HCT116 (cell line): Measurements from ENCODE around the gene TENT5A. TPM values are rescaled to one million over a fixed set of nuclear protein-coding genes. Genes with fewer than 3 reads are reported as not detected.

Experiments
- ATAC-seq: fragments of 200-7000 bp; cut with Tn5 transposase; 2 replicates; pipeline ENCODE4 v1.9.1; 2020; ENCODE audit warnings: mild to moderate bottlenecking, moderate library complexity
- Bru-seq: library from RNA; stranded (reverse); fragments of 400-500 nt; gene quantifications from one replicate; lab custom pipeline; 2021; lab: Mats Ljungman, UMichigan
- BruChase-seq, 2 experiments: library from RNA; stranded (reverse); fragments of 400-500 nt; gene quantifications; one replicate each; lab custom pipeline; 2021; lab: Mats Ljungman, UMichigan
- BruUV-seq: library from RNA; stranded (reverse); fragments of 400-500 nt; replicated peaks from 2 replicates; lab custom pipeline; 2021; lab: Mats Ljungman, UMichigan
- CTCF ChIA-PET: fragments of 300-600 bp; sonication (Branson Sonifier 250); formaldehyde crosslinking; loops from one replicate; lab custom pipeline; 2021; ENCODE audit warnings: antibody characterized with exemption; lab: Charles Lee
- POLR2A ChIA-PET: fragments of 300-600, 350-600 bp; sonication (Branson Sonifier 250); formaldehyde crosslinking; loops from one replicate; lab custom pipeline; 2021; ENCODE audit warnings: antibody characterized with exemption; lab: Charles Lee
- RAD21 ChIA-PET, 2 experiments: fragments of 300-600 bp; sonication (Branson Sonifier 250); formaldehyde crosslinking; loops; one replicate each; lab custom pipeline; 2023; ENCODE audit warnings: low total read pairs in 2 of 2; ENCODE audit not compliant: uncharacterized antibody in 2 of 2, unreplicated experiment in 2 of 2, low non-redundant PET in 1 of 2; lab: Charles Lee
- DNase-seq: peaks from one replicate; pipeline ENCODE4 v3.0.0-alpha.2; 2010; ENCODE audit warnings: low read depth, low spot score
- H2AFZ ChIP-seq: fragments of 200-600 bp; shearing (Covaris generic), sonication (generic); 2 replicates; pipeline ENCODE4 v1.6.1; 2017; ENCODE audit warnings: low read depth, mixed run types, mixed read lengths, antibody characterized with exemption, low read length; ENCODE audit not compliant: poor library complexity, severe bottlenecking
- H3K27ac ChIP-seq: 2 replicates; pipeline ENCODE4 v1.5.1; 2012; ENCODE audit warnings: low read depth, low read length
- H3K27me3 ChIP-seq: fragments of 200-600 bp; sonication (generic); 2 replicates; pipeline ENCODE4 v1.6.1; 2016; ENCODE audit warnings: mixed run types, low read length, mixed read lengths; ENCODE audit not compliant: insufficient read depth
- H3K36me3 ChIP-seq, 2 experiments: fragments of 200-500 bp in 1 of 2; fragments of 200-600 bp in 1 of 2; sonication (Bioruptor generic) in 1 of 2; sonication (generic) in 1 of 2; 2 replicates each; pipeline versions ENCODE4 v1.5.1 to v1.6.1; 2014 to 2016; ENCODE audit warnings: low read length in 2 of 2, inconsistent platforms in 1 of 2, mixed read lengths in 1 of 2, mixed run types in 1 of 2; ENCODE audit not compliant: insufficient read depth in 2 of 2, control insufficient read depth in 1 of 2
- H3K4me1 ChIP-seq, 2 experiments: fragments of 200-600 bp in 1 of 2; sonication (generic) in 1 of 2; 2 replicates each; pipeline versions ENCODE4 v1.5.1 to v1.6.1; 2012 to 2017; ENCODE audit warnings: low read length in 2 of 2, inconsistent platforms in 1 of 2, mild to moderate bottlenecking in 1 of 2, mixed read lengths in 1 of 2, mixed run types in 1 of 2, moderate library complexity in 1 of 2; ENCODE audit not compliant: insufficient read depth in 2 of 2, control insufficient read depth in 1 of 2
- H3K4me2 ChIP-seq: fragments of 200-600 bp; sonication (generic); 2 replicates; pipeline ENCODE4 v1.6.1; 2017; ENCODE audit warnings: mixed run types, low read length, mixed read lengths
- H3K4me3 ChIP-seq, 2 experiments: fragments of 200-600 bp in 1 of 2; sonication (generic) in 1 of 2; replicated peaks in 1 of 2; 2 replicates each; pipeline ENCODE4 v1.5.1; 2011 to 2016; ENCODE audit warnings: low read length in 2 of 2, control low read depth in 1 of 2, low read depth in 1 of 2, mild to moderate bottlenecking in 1 of 2, mixed read lengths in 1 of 2, mixed run types in 1 of 2
- H3K79me2 ChIP-seq: fragments of 200-600 bp; sonication (generic); 2 replicates; pipeline ENCODE4 v1.6.1; 2017; ENCODE audit warnings: mild to moderate bottlenecking, mixed run types, low read length, moderate library complexity, mixed read lengths; ENCODE audit not compliant: insufficient read depth
- H3K9ac ChIP-seq: fragments of 200-600 bp; sonication (generic); 2 replicates; pipeline ENCODE4 v1.6.1; 2016; ENCODE audit warnings: low read length, mixed read lengths
- H3K9me2 ChIP-seq: fragments of 200-600 bp; sonication (generic), shearing (Covaris generic); 2 replicates; pipeline ENCODE4 v1.6.1; 2017; ENCODE audit warnings: mixed run types, mild to moderate bottlenecking, moderate library complexity; ENCODE audit not compliant: insufficient read depth
- H3K9me3 ChIP-seq, 2 experiments: fragments of 200-500 bp in 1 of 2; fragments of 200-600 bp in 1 of 2; sonication (Bioruptor generic) in 1 of 2; sonication (generic) in 1 of 2; 2 replicates each; pipeline ENCODE4 v1.6.1; 2014 to 2017; ENCODE audit warnings: low read length in 2 of 2, mixed read lengths in 2 of 2, inconsistent platforms in 1 of 2, low read depth in 1 of 2, mild to moderate bottlenecking in 1 of 2, mixed run types in 1 of 2, moderate library complexity in 1 of 2; ENCODE audit not compliant: control insufficient read depth in 1 of 2, insufficient read depth in 1 of 2
- H4K20me1 ChIP-seq: fragments of 200-600 bp; sonication (generic), shearing (Covaris generic); 2 replicates; pipeline ENCODE4 v1.6.1; 2017; ENCODE audit warnings: mixed run types, mild to moderate bottlenecking, moderate library complexity; ENCODE audit not compliant: insufficient read depth
- CBX3 ChIP-seq: IDR thresholded peaks from 2 replicates; pipeline ENCODE4 v1.6.1; 2012; ENCODE audit warnings: low read depth
- EGR1 ChIP-seq: IDR thresholded peaks from 2 replicates; pipeline ENCODE4 v1.6.1; 2012; ENCODE audit warnings: low read depth
- ELF1 ChIP-seq: IDR thresholded peaks from 2 replicates; pipeline ENCODE4 v1.6.1; 2012; ENCODE audit warnings: low read depth, borderline replicate concordance
- EZH2 ChIP-seq: fragments of 200-600 bp; sonication (generic); IDR thresholded peaks from 2 replicates; pipeline ENCODE4 v1.6.1; 2017; ENCODE audit warnings: antibody characterized with exemption, mixed run types
- EZH2phosphoT487 ChIP-seq: fragments of 200-600 bp; IDR thresholded peaks from 2 replicates; pipeline ENCODE4 v1.6.1; 2018; ENCODE audit warnings: antibody characterized with exemption, borderline replicate concordance
- JUND ChIP-seq: IDR thresholded peaks from 2 replicates; pipeline ENCODE4 v1.6.1; 2012
- POLR2A ChIP-seq: IDR thresholded peaks from 2 replicates; pipeline ENCODE4 v1.7.0; 2011; ENCODE audit warnings: borderline replicate concordance; ENCODE audit not compliant: insufficient read depth, insufficient read length; ENCODE audit errors: extremely low read depth
- POLR2AphosphoS5 ChIP-seq: IDR thresholded peaks from 2 replicates; pipeline ENCODE4 v1.6.1; 2011; ENCODE audit warnings: mild to moderate bottlenecking, low read depth, low read length, moderate library complexity
- RAD21 ChIP-seq: IDR thresholded peaks from 2 replicates; pipeline ENCODE4 v1.6.1; 2012; ENCODE audit warnings: low read depth, mild to moderate bottlenecking
- SRF ChIP-seq: IDR thresholded peaks from 2 replicates; pipeline ENCODE4 v1.6.1; 2012; ENCODE audit warnings: low read depth
- YY1 ChIP-seq: IDR thresholded peaks from 2 replicates; pipeline ENCODE4 v1.6.1; 2011; ENCODE audit warnings: low read length, low read depth, moderate library complexity, mild to moderate bottlenecking; ENCODE audit not compliant: insufficient replicate concordance; ENCODE audit errors: extremely low read depth
- intact Hi-C: fragments of 100-400 bp; cut with micrococcal nuclease; formaldehyde crosslinking; loops from 2 replicates; pipeline ENCODE4 v1.10.0; 2022
- long read RNA-seq: library from polyadenylated mRNA; unstranded; transcript quantifications from one replicate; pipeline ENCODE4 v2.0.0, GENCODE V29; 2021; ENCODE audit not compliant: unreplicated experiment
- polyA plus RNA-seq: library from polyadenylated mRNA; unstranded; fragments of >200 nt; gene quantifications from 2 replicates; pipeline ENCODE4 v1.2.1, GENCODE V29; 2012; ENCODE audit warnings: missing spikeins
- total RNA-seq: library from RNA; stranded (reverse); gene quantifications from one replicate; pipeline ENCODE4 v1.2.1, GENCODE V29; 2021; ENCODE audit not compliant: unreplicated experiment
- TF ChIP-seq, protein P1 (sequence below), 3 experiments: fragments of 200-600 bp in 1 of 3; sonication (generic) in 1 of 3; IDR thresholded peaks in 2 of 3; conservative IDR thresholded peaks in 1 of 3; 2 replicates each; pipeline ENCODE4 v1.5.1; 2012 to 2017; ENCODE audit warnings: low read depth in 2 of 3, low read length in 2 of 3, antibody characterized with exemption in 1 of 3, borderline replicate concordance in 1 of 3, control low read depth in 1 of 3, mild to moderate bottlenecking in 1 of 3, mixed read lengths in 1 of 3, mixed run types in 1 of 3, moderate library complexity in 1 of 3; ENCODE audit not compliant: insufficient read depth in 1 of 3
- TF ChIP-seq, protein P2 (sequence below): IDR thresholded peaks from 2 replicates; pipeline ENCODE4 v1.6.1; 2011; ENCODE audit warnings: mild to moderate bottlenecking, low read length, moderate library complexity; ENCODE audit not compliant: insufficient replicate concordance; ENCODE audit errors: extremely low read depth
- TF ChIP-seq, protein P3 (sequence below): IDR thresholded peaks from 2 replicates; pipeline ENCODE4 v1.6.1; 2012
- TF ChIP-seq, protein P4 (sequence below): IDR thresholded peaks from 2 replicates; pipeline ENCODE4 v1.6.1; 2012

Gene TENT5A
- total RNA-seq: 11.2 TPM
- 5.6 TPM in 2 replicates for polyA plus RNA-seq
- Bru-seq, nascent RNA: percentile 91 among the genes with signal in this experiment
- BruChase-seq, experiment 1, labeled RNA remaining after a 6-hour chase: percentile 80 among the genes with signal in this experiment
- percentile 96 among the genes with signal in this experiment for BruChase-seq, experiment 2, labeled RNA remaining after a 2-hour chase
- long read RNA-seq, full-length matches to known transcripts: 39 of 55 reads
- long read RNA-seq, partial matches to known transcripts: 4 of 55 reads
- long read RNA-seq, other reads (novel, unspliced or antisense): 12 of 55 reads

DNA sequence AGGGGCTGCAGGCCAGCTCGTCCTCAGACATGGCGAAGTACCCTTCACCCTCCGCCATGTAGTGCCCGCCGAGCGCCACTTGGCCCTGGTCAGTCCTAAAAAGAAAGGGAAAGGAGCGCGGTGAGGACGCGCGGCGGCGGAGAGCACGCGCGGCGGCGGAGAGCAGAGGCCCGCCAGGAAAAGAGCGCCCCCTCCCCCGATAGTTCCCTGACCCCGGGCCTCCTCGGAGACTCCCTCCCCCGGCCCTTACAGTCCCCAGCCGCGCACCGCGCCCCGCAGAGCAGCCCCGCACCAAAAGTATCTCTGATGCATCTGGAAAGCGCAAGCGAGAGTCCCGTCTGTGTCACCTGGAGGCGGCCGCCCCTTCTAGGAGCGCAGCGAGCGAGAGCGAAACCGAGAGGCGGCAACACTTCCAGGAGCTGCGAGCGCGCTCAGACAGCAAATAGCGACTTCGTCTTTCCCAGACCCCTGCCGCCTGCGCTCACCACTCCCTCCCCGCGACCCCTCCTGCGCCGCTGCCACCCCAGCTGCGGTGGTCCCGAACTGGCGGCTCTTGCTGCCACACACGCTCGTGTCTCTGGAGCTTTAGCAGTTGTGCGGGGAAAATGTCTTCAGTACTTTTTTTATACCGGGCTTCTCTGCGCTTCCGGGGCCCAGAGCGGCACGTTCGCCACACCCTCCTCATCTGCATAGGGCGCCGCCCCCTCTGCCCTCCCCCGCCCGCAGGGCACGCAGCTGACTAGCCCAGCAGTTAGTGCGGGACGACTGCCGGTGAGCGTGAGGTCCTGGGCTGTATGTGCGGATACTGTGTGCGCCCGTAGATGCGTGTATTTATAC is at the start of gene TENT5A:
Gene TENT5A, minus strand, starts transcription at position 598 of the 837 bp plus-strand sequence. Its CDS starts 540 bp downstream, at position 58.
- Histone ChIP-seq H3K36me3 (peaks cover 4 to 6% of the 10 kb centered on the region in 2 experiments; a peak in 1 of 4 replicates), H3K4me2 (peak within 1 kb of the TSS; percentile 95), H4K20me1 (no peaks in the 10 kb centered on the region), H3K27ac (peak within 1 kb of the TSS; percentile 82), H2AFZ (peak within 1 kb of the TSS; percentile 57), H3K9me2 (no peaks in the 10 kb centered on the region), H3K27me3 (no peaks in the 10 kb centered on the region), H3K4me3 (peak within 1 kb of the TSS; percentile 84 to 87), H3K4me1 (peaks cover 4 to 24% of the 10 kb centered on the region in 2 experiments; a peak in 2 of 4 replicates), H3K79me2 (peaks cover 42% of the 10 kb centered on the region), H3K9ac (peak within 1 kb of the TSS; percentile 77), H3K9me3 (no peaks in the 10 kb centered on the region)
- intact Hi-C loops: loop anchor here (2.0 to 10.0 kb wide), 8 partner anchors 255 to 1620 kb away; no protein-coding TSS in a partner anchor
- ChIA-PET POLR2A (interaction anchor here (0.8 to 2.0 kb wide), 5 partner anchors 9 to 301 kb away, joined by 3 to 6 read pairs (median 3); no protein-coding TSS in a partner anchor), RAD21 (interaction anchor here in 1 of 2 experiments (0.7 to 1.3 kb wide), 3 partner anchors 302 to 962 kb away, joined by 3 to 6 read pairs (median 3); no protein-coding TSS in a partner anchor), CTCF (interaction anchor here (0.7 to 2.9 kb wide), 4 partner anchors 511 to 1538 kb away, joined by 3 to 10 read pairs (median 4); no protein-coding TSS in a partner anchor)
- no TSS peak for BruUV-seq
- DNase-seq: peak; percentile 75
- ATAC-seq: peak; percentile 79
- TF ChIP-seq, protein P1, sequence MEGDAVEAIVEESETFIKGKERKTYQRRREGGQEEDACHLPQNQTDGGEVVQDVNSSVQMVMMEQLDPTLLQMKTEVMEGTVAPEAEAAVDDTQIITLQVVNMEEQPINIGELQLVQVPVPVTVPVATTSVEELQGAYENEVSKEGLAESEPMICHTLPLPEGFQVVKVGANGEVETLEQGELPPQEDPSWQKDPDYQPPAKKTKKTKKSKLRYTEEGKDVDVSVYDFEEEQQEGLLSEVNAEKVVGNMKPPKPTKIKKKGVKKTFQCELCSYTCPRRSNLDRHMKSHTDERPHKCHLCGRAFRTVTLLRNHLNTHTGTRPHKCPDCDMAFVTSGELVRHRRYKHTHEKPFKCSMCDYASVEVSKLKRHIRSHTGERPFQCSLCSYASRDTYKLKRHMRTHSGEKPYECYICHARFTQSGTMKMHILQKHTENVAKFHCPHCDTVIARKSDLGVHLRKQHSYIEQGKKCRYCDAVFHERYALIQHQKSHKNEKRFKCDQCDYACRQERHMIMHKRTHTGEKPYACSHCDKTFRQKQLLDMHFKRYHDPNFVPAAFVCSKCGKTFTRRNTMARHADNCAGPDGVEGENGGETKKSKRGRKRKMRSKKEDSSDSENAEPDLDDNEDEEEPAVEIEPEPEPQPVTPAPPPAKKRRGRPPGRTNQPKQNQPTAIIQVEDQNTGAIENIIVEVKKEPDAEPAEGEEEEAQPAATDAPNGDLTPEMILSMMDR (IDR thresholded peaks at IDR 0.05 in 2 of 3, conservative IDR thresholded peaks at IDR 0.05 in 1 of 3; ENCODE audit: borderline replicate concordance in 1 of 3, insufficient read depth in 1 of 3, low read depth in 2 of 3, low read length in 2 of 3): no peak
- TF ChIP-seq CBX3 (no peak), YY1 (peak; percentile 14), POLR2A (peak; percentile 45), EGR1 (0 out of 2 replicates have a peak, but pooled peaks have one; percentile 16), POLR2AphosphoS5 (peak; percentile 92), EZH2phosphoT487 (no peak), EZH2 (no peak), JUND (no peak), RAD21 (peak; percentile 2), SRF (no peak), ELF1 (peak; percentile 59)
- TF ChIP-seq, protein P2, sequence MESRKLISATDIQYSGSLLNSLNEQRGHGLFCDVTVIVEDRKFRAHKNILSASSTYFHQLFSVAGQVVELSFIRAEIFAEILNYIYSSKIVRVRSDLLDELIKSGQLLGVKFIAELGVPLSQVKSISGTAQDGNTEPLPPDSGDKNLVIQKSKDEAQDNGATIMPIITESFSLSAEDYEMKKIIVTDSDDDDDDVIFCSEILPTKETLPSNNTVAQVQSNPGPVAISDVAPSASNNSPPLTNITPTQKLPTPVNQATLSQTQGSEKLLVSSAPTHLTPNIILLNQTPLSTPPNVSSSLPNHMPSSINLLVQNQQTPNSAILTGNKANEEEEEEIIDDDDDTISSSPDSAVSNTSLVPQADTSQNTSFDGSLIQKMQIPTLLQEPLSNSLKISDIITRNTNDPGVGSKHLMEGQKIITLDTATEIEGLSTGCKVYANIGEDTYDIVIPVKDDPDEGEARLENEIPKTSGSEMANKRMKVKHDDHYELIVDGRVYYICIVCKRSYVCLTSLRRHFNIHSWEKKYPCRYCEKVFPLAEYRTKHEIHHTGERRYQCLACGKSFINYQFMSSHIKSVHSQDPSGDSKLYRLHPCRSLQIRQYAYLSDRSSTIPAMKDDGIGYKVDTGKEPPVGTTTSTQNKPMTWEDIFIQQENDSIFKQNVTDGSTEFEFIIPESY: no peak
- TF ChIP-seq, protein P3, sequence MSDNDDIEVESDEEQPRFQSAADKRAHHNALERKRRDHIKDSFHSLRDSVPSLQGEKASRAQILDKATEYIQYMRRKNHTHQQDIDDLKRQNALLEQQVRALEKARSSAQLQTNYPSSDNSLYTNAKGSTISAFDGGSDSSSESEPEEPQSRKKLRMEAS: peak; percentile 16
- TF ChIP-seq, protein P4, sequence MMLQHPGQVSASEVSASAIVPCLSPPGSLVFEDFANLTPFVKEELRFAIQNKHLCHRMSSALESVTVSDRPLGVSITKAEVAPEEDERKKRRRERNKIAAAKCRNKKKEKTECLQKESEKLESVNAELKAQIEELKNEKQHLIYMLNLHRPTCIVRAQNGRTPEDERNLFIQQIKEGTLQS: no peak
